ENCODE results near the gene SCD5. TPM values are rescaled to one million over a fixed set of nuclear protein-coding genes. Genes with fewer than 3 reads are reported as not detected.
A peak's percentile ranks its signal among the peaks of the same experiment; 100 is the strongest.

Gene SCD5
- total RNA-seq, 2 donors from 2014 or later, result 0.98 to 3.2 TPM

- no peak for ATAC-seq
- no peak for DNase-seq
- intact Hi-C loops (cut with DNase I, micrococcal nuclease), result no loop called here
Observed at GRCh38 chr4:82777857-82778525, 20.6 kb downstream of the SCD5 start.

GRCh38 chr4:82776925-82777542 lies 21.6 kb downstream of the SCD5 start:
- intact Hi-C loops (cut with DNase I, micrococcal nuclease), result no loop called here
- no peak for ATAC-seq
- DNase-seq, result no peak

- no peak for ATAC-seq
- no peak for DNase-seq
- intact Hi-C loops (cut with DNase I, micrococcal nuclease), result no loop called here
Observed at GRCh38 chr4:82775243-82775642, 23.4 kb downstream of the SCD5 start.

- intact Hi-C loops (cut with DNase I, micrococcal nuclease), result no loop called here
- ATAC-seq (no peak), DNase-seq (no peak)
Observed at GRCh38 chr4:82774711-82775171, 23.9 kb downstream of the SCD5 start.

- DNase-seq (no peak), ATAC-seq (no peak)
- intact Hi-C loops (cut with DNase I, micrococcal nuclease), result no loop called here
Observed at GRCh38 chr4:82773057-82773456, 25.5 kb downstream of the SCD5 start.

DNA sequence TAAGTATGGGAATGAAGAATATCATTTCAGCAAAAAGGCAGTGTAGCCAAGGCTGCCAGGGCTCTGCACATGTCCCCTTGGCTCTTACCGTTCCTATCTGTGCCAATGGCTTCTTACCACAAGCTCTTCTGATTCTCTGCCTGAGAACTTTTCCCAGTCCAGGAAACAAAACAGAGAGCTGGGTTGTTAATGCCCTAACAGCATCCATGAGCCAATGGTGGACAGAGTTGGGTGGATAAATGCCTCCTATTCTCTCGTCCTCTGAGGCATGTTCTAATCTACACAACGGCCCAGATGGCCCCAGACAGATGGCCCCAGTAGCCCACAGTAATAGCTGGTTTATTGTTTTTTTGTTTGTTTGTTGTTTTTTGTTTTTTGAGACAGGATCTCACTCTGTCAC lies 28.0 kb downstream of the SCD5 start:
- no peak for DNase-seq
- no peak for ATAC-seq
- intact Hi-C loops (cut with DNase I, micrococcal nuclease), result no loop called here

- DNase-seq, result no peak
- intact Hi-C loops (cut with DNase I, micrococcal nuclease), result no loop called here
- no peak for ATAC-seq
Observed at GRCh38 chr4:82765134-82765533, 33.5 kb downstream of the SCD5 start.

GRCh38 chr4:82761229-82761628 lies 37.4 kb downstream of the SCD5 start:
- ATAC-seq (no peak), DNase-seq (no peak)
- intact Hi-C loops (cut with DNase I, micrococcal nuclease), result no loop called here

GRCh38 chr4:82758701-82759685 lies 39.6 kb downstream of the SCD5 start:
- DNase-seq (no peak), ATAC-seq (no peak)
- intact Hi-C loops (cut with DNase I, micrococcal nuclease), result no loop called here

DNA sequence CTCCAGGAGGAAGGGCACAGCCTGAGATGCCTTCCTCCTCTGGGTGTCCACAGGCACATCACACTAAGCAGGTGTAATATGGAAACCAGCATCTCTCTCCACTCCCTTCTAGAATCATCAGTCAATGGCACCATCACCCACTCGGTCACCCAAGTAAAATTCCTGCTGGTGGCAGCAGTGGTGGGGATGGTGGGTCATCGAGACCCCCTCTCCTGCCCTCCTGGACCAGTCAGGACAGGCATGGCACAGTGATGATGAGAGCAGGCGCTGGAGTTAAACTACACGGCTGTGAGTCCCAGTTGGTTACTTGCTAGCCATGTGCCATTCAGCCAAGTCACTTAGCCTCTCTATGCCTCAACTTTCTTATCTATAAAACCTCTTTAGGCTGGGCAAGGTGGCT lies 42.5 kb downstream of the SCD5 start:
- intact Hi-C loops (cut with DNase I, micrococcal nuclease), result no loop called here
- DNase-seq, result no peak
- no peak for ATAC-seq

DNA sequence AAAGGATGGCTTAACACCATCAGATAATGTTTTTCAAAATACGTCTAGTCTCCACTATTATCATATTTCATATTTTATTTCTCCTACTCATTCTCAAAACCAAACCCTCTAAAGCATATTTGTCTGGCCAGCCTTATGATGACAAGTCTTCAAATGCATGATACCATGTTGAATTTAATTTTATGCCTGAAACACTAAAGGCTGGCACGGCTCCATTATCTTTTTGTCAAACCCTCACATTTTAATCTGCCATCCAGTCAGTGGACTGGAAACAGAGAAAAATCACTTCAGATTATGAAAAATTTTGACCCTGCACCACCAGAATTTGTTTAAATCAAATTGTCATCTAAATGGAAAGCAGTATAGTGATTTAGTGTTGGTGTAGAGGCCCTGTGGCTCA lies 42.9 kb downstream of the SCD5 start:
- ATAC-seq (no peak), DNase-seq (no peak)
- intact Hi-C loops (cut with DNase I, micrococcal nuclease), result no loop called here

DNA sequence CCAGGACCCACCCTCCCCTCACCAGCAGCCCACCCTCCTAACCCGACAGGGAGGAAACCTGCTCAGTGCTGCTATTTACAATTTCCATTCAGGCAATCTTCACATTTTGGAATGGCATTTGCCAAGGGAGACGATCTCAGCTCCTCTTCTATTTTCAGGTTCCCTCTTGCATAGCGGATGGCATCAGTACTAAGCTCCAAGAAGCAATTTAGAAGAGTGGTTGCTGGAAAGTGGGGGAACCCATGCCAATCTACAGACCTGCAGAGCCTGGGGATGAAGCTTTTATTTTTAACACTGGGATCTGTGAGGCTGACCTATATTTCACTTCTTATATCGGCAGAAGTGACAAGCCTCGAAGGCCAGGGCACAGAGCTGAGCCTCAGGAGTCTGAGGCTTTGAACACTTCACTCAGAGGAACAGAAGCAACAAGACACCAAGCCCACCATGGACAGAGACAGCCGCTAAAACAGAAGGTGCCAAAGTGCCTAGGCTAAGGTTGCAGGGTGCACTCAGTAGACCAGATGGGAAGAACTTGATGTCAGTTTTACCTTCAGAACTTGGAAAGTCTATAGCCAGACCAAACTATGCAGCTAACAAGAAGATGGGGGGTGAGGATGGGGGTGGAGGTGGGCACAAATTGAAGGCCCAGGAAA lies 44.0 kb downstream of the SCD5 start:
- DNase-seq (no peak), ATAC-seq (no peak)
- intact Hi-C loops (cut with DNase I, micrococcal nuclease), result no loop called here

DNA sequence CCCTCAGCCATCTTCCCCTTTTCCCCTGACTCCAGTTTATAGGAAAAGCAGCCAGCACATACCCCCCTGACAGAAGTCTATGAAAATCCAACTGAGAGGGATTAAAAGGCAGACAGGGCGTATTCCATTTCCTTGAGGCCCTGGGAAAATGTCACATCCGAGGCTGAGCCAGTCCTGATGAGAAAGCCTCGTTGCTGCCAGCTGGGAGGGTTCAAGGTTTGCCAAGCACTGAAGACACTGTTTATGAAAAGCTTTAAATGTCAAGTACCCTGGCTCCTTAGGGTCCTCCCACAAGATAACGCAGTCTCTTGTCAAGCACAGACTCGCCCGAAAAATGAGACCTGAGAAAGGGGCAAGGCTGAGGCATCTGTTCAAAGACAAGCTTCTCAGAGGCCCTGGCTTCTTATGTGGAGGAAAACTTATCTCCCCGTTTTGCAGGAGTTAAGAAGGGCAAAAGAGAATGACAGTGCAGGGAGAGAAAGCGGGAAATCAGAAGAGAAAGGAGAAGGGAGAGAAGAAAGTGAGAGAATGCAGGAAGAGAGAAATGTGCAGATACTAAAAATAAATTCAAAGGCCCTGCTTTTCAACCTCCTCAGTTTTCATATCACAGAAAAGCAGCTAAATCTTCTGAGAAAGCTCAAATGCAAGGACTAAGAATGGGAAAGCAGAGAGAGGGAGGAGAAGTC lies 44.7 kb downstream of the SCD5 start:
- DNase-seq (peak in 1 of 2 donors; percentile 9), ATAC-seq (no peak)
- intact Hi-C loops (cut with DNase I, micrococcal nuclease), result no loop called here

DNA sequence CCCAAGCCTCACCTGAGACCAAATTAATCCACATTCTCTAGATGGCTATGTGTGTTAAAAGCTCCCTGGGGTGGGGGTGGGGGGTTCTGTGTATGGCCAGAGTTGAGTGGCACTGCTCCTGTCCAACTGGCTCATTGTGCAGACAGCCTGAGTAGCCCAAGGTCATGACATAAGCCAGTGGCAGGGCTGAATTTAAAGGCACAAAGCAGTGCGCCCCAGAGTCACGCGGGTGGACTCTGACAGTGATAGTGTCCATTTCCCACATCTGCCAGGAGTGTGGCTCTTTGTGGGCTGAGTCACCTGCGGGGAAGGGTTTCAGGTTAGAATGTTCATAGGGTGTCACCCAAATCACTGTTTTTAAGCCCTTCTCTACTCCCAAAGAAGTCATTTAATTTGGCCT lies 45.4 kb downstream of the SCD5 start:
- intact Hi-C loops (cut with DNase I, micrococcal nuclease), result no loop called here
- DNase-seq (no peak), ATAC-seq (no peak)

DNA sequence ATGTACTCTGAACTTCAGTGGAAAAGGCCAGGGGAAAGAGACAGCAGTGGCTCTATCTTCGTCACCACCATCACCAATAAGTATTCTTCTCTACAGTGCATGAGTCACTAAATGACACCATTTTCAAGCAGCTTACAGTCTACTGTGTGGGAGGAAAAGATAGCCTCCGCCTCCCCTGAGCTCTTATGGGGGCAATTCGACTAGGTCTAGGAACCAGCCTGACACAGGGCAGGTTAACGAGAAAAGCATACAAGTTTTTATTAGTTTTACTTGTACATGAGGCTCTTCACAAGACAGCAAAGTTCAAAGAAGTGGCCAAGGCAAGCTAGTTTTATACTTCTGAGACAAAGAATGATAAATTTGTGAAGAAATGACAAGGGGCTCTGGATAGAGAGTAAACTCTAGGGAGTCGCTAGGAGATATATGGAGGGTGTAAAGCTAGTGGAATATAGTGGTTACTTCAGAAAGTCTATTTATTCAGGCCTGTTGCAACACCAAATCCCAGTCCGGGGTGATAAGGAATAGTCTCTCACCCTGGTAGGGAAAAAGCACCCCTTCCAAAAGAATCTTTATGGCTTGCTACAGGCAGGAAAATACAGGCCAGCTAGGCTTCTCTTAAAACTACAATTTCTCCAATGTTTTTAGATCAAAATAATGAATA lies 49.7 kb downstream of the SCD5 start:
- DNase-seq (no peak), ATAC-seq (no peak)
- intact Hi-C loops (cut with DNase I, micrococcal nuclease), result no loop called here

DNA sequence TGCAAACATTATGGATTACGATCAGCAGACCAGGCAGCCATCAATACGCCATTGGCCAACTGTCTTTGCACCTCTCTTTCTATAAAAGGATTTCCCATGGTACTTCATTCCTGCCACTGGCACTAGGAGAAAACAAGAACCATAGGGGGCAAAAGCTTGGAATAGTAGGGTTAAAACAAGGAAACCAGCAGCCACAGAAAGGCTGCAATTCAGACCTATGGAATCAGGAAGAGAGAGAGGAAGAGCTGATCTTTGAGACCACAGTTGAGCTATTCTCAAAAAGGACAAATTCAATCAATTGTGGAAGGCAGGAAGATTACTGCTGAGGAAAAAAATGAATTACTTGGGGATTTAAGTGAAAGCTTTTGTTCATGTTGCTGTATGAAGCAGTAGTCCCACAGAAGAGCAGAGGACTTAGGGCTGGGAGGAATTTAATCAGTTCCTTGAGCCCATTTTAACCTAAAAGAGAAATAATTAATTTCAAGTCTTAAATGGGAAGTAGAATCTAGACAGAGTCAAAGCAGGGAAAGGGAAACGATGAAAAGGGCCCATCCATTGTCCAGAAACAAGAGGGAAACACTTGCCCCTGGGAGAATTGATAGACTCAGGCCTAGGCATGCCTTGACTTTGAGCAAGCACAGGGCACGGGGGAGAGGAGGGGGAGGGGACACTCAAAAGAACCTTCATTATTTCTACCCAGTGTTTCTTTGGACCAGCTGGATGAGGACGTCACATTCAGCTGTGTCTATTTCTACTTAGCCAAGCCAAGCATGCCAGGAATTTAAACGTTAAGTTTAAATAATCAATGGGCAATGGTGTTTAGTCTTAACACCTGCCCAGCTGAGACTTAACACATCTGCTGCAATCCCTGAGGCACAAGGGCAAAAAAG lies 50.7 kb downstream of the SCD5 start:
- intact Hi-C loops (cut with DNase I, micrococcal nuclease), result no loop called here
- no peak for DNase-seq
- no peak for ATAC-seq
